GM23248 (cell line): ENCODE data around the gene HOXC11. TPM values are rescaled to one million over a fixed set of nuclear protein-coding genes. Genes with fewer than 3 reads are reported as not detected.
A peak's percentile ranks its signal among the peaks of the same experiment; 100 is the strongest.

Experiments used
- DNase-seq: peaks from one replicate; pipeline ENCODE4 v3.0.0-alpha.2; 2015
- H2AFZ ChIP-seq: fragments of 200-600 bp; sonication (generic); 2 replicates; pipeline ENCODE4 v1.6.1; 2016; ENCODE audit warnings: antibody characterized with exemption
- H3F3A ChIP-seq: fragments of 200-600 bp; sonication (generic); 2 replicates; pipeline ENCODE4 v1.6.1; 2016; ENCODE audit warnings: mild to moderate bottlenecking, antibody characterized with exemption, mixed run types; ENCODE audit not compliant: insufficient read depth
- H3K27ac ChIP-seq: fragments of 200-600 bp; sonication (generic); 2 replicates; pipeline ENCODE4 v1.5.1; 2016; ENCODE audit warnings: mild to moderate bottlenecking
- H3K27me3 ChIP-seq: fragments of 200-600 bp; sonication (generic); replicated peaks from 2 replicates; pipeline ENCODE4 v1.6.1; 2016; ENCODE audit warnings: mild to moderate bottlenecking; ENCODE audit not compliant: insufficient read depth
- H3K36me3 ChIP-seq: fragments of 200-600 bp; sonication (generic); 2 replicates; pipeline ENCODE4 v1.6.1; 2016; ENCODE audit warnings: low read depth, mild to moderate bottlenecking
- H3K4me1 ChIP-seq: fragments of 200-600 bp; sonication (generic); 2 replicates; pipeline ENCODE4 v1.6.1; 2016; ENCODE audit warnings: mild to moderate bottlenecking; ENCODE audit not compliant: insufficient read depth
- H3K4me2 ChIP-seq: fragments of 200-600 bp; sonication (generic); one replicate; pipeline ENCODE4 v1.6.1; 2016; ENCODE audit warnings: mild to moderate bottlenecking; ENCODE audit not compliant: unreplicated experiment
- H3K4me3 ChIP-seq: fragments of 200-600 bp; sonication (generic); 2 replicates; pipeline ENCODE4 v1.5.1; 2016; ENCODE audit warnings: mild to moderate bottlenecking
- H3K79me2 ChIP-seq: fragments of 200-600 bp; sonication (generic); 2 replicates; pipeline ENCODE4 v1.6.1; 2016; ENCODE audit warnings: mild to moderate bottlenecking; ENCODE audit not compliant: insufficient read depth
- H3K9ac ChIP-seq: fragments of 200-600 bp; sonication (generic); 2 replicates; pipeline ENCODE4 v1.6.1; 2016; ENCODE audit warnings: mild to moderate bottlenecking
- H3K9me2 ChIP-seq: fragments of 200-600 bp; sonication (generic); 2 replicates; pipeline ENCODE4 v1.6.1; 2016; ENCODE audit warnings: mixed run types, mild to moderate bottlenecking, moderate library complexity; ENCODE audit not compliant: insufficient read depth
- H3K9me3 ChIP-seq: fragments of 200-600 bp; sonication (generic); one replicate; pipeline ENCODE4 v1.6.1; 2017; ENCODE audit warnings: low read depth
- H4K20me1 ChIP-seq: fragments of 200-600 bp; sonication (generic); 2 replicates; pipeline ENCODE4 v1.6.0; 2016; ENCODE audit not compliant: insufficient read depth
- EZH2 ChIP-seq: fragments of 200-600 bp; sonication (generic); IDR thresholded peaks from 2 replicates; pipeline ENCODE4 v1.6.1; 2018; ENCODE audit warnings: antibody characterized with exemption, mild to moderate bottlenecking; ENCODE audit not compliant: insufficient read depth, poor library complexity, severe bottlenecking
- EZH2phosphoT487 ChIP-seq: fragments of 200-600 bp; sonication (generic); IDR thresholded peaks from 2 replicates; pipeline ENCODE4 v1.6.1; 2018; ENCODE audit warnings: antibody characterized with exemption, moderate library complexity, mild to moderate bottlenecking, low read depth; ENCODE audit not compliant: insufficient read depth
- WGBS, 2 experiments: methylation state at CpG; one replicate each; pipeline ENCODE4 v1.1.6; 2015 to 2017; ENCODE audit warnings: low lambda C conversion rate in 2 of 2, low coverage in 1 of 2; ENCODE audit errors: missing lambda C conversion rate in 2 of 2; 5-methylcytosine and 5-hydroxymethylcytosine counted together
- in situ Hi-C: fragments of 300-500 bp; cut with MboI; formaldehyde crosslinking; loops from 2 replicates; pipeline ENCODE4 v1.15.0; 2020
- polyA plus RNA-seq: library from polyadenylated mRNA; unstranded; fragments of >200 nt; fragmentation: Nextera tagmentation; extraction: Ambion mirVana; gene quantifications from 2 replicates; pipeline ENCODE4 v1.2.1, GENCODE V29; 2016
- total RNA-seq: library from RNA; depleted of rRNA; stranded (reverse); fragments of >200 nt; shearing (Covaris generic); gene quantifications from 2 replicates; pipeline ENCODE4 v1.2.3, GENCODE V29; 2014

HOXC11 gene
- total and polyA plus RNA-seq, 2 experiments from 2014 or later = not detected

- Histone ChIP-seq H3K4me2 (no peak overlapping the region), H4K20me1 (no peaks in the 10 kb centered on the region), H3K79me2 (no peaks in the 10 kb centered on the region), H3K9me2 (no peaks in the 10 kb centered on the region), H3K9me3 (no peaks in the 10 kb centered on the region), H2AFZ (no peak overlapping the region), H3K27ac (no peak overlapping the region), H3K9ac (no peak overlapping the region), H3K27me3 (peaks cover 97% of the 10 kb centered on the region), H3F3A (no peaks in the 10 kb centered on the region), H3K4me1 (no peaks in the 10 kb centered on the region), H3K4me3 (no peak overlapping the region), H3K36me3 (no peaks in the 10 kb centered on the region)
- TF ChIP-seq EZH2 = no peak
- TF ChIP-seq EZH2phosphoT487 = no peak
- in situ Hi-C loops = no loop called here
- no peak for DNase-seq
Measured at GRCh38 chr12:53947743-53948142, 25.2 kb upstream of the HOXC11 start.

GRCh38 chr12:53948650-53949593 is 24.0 kb upstream of the HOXC11 start:
- in situ Hi-C loops = no loop called here
- H3K9me3 ChIP-seq = no peaks in the 10 kb centered on the region
- H3K79me2 ChIP-seq = no peaks in the 10 kb centered on the region
- H3K27ac ChIP-seq = no peak overlapping the region
- no peaks in the 10 kb centered on the region for H3K4me1 ChIP-seq
- TF ChIP-seq EZH2 (no peak), EZH2phosphoT487 (no peak)
- H2AFZ ChIP-seq = no peak overlapping the region
- peaks cover 97% of the 10 kb centered on the region for H3K27me3 ChIP-seq
- H3K9ac ChIP-seq = no peak overlapping the region
- H3K4me3 ChIP-seq = no peak overlapping the region
- H3F3A ChIP-seq = no peaks in the 10 kb centered on the region
- no peaks in the 10 kb centered on the region for H3K9me2 ChIP-seq
- H3K4me2 ChIP-seq = no peak overlapping the region
- 72 to 75% methylated on average over 9 of the region's 9 CpGs for WGBS, 2 experiments
- DNase-seq = no peak
- H3K36me3 ChIP-seq = no peaks in the 10 kb centered on the region
- H4K20me1 ChIP-seq = no peaks in the 10 kb centered on the region

GRCh38 chr12:53949631-53950436 is 23.1 kb upstream of the HOXC11 start:
- no peak overlapping the region for H2AFZ ChIP-seq
- no peak overlapping the region for H3K4me3 ChIP-seq
- no peaks in the 10 kb centered on the region for H3K9me3 ChIP-seq
- 8 to 10% methylated on average over 28 to 34 of the region's 34 CpGs for WGBS, 2 experiments
- H3K27ac ChIP-seq = no peak overlapping the region
- H3K36me3 ChIP-seq = no peaks in the 10 kb centered on the region
- no peaks in the 10 kb centered on the region for H3K9me2 ChIP-seq
- H3K27me3 ChIP-seq = peaks cover 97% of the 10 kb centered on the region
- no peak overlapping the region for H3K4me2 ChIP-seq
- DNase-seq = no peak
- no peak overlapping the region for H3K9ac ChIP-seq
- H3F3A ChIP-seq = no peaks in the 10 kb centered on the region
- in situ Hi-C loops = no loop called here
- no peaks in the 10 kb centered on the region for H3K4me1 ChIP-seq
- H3K79me2 ChIP-seq = no peaks in the 10 kb centered on the region
- TF ChIP-seq EZH2phosphoT487 = no peak
- no peak for TF ChIP-seq EZH2
- no peaks in the 10 kb centered on the region for H4K20me1 ChIP-seq

- no peaks in the 10 kb centered on the region for H3K9me3 ChIP-seq
- H3K4me1 ChIP-seq = no peaks in the 10 kb centered on the region
- H3K79me2 ChIP-seq = no peaks in the 10 kb centered on the region
- H3F3A ChIP-seq = no peaks in the 10 kb centered on the region
- H4K20me1 ChIP-seq = no peaks in the 10 kb centered on the region
- H3K4me3 ChIP-seq = no peak overlapping the region
- H3K36me3 ChIP-seq = no peaks in the 10 kb centered on the region
- TF ChIP-seq EZH2phosphoT487 = no peak
- peak; percentile 47 for TF ChIP-seq EZH2
- 3 to 8% methylated on average over 10 of the region's 10 CpGs for WGBS, 2 experiments
- DNase-seq = no peak
- H3K9ac ChIP-seq = no peak overlapping the region
- in situ Hi-C loops = no loop called here
- no peaks in the 10 kb centered on the region for H3K9me2 ChIP-seq
- H3K27ac ChIP-seq = no peak overlapping the region
- peaks cover 97% of the 10 kb centered on the region for H3K27me3 ChIP-seq
- no peak overlapping the region for H3K4me2 ChIP-seq
- no peak overlapping the region for H2AFZ ChIP-seq
Measured at GRCh38 chr12:53950437-53950773, 22.5 kb upstream of the HOXC11 start.
